HEK293 (cell line): ENCODE measurements around the gene MUTYH.

Experiments
- CTCF ChIA-PET: fragments of 350-600 bp; formaldehyde crosslinking; extraction: SDS; loops from one replicate; lab custom pipeline; 2021; ENCODE audit warnings: antibody characterized with exemption; lab: Yijun Ruan, JAX
- POLR2A ChIA-PET: fragments of 300-600 bp; formaldehyde crosslinking; extraction: SDS; loops from one replicate; lab custom pipeline; 2020; ENCODE audit warnings: antibody characterized with exemption, inconsistent platforms; lab: Yijun Ruan, JAX
- H3K27ac ChIP-seq: fragments of 200-500 bp; sonication (Bioruptor generic); 2 replicates; pipeline ENCODE4 v1.5.1; 2014; ENCODE audit warnings: low read depth, low read length, control low read depth, inconsistent platforms; ENCODE audit errors: extremely low read depth
- H3K36me3 ChIP-seq, 2 experiments: fragments of 200-500 bp in 1 of 2; sonication (Bioruptor generic) in 1 of 2; 1 replicate in 1 of 2; 2 replicates in 1 of 2; pipeline ENCODE4 v1.5.1; 2014 to 2017; ENCODE audit warnings: inconsistent platforms in 2 of 2, low read length in 2 of 2; ENCODE audit not compliant: control insufficient read depth in 2 of 2, insufficient read depth in 1 of 2
- H3K4me1 ChIP-seq: fragments of 200-500 bp; sonication (Bioruptor generic); 2 replicates; pipeline ENCODE4 v1.5.1; 2014; ENCODE audit warnings: mild to moderate bottlenecking, low read length, inconsistent platforms; ENCODE audit not compliant: control insufficient read depth, insufficient read depth
- H3K4me3 ChIP-seq: 2 replicates; pipeline ENCODE4 v1.5.1; 2011; ENCODE audit warnings: low read depth, mild to moderate bottlenecking, control low read depth, low read length, moderate library complexity
- H3K9me3 ChIP-seq: fragments of 200-500 bp; sonication (Bioruptor generic); 2 replicates; pipeline ENCODE4 v1.5.1; 2014; ENCODE audit warnings: low read depth, low read length, inconsistent platforms; ENCODE audit not compliant: control insufficient read depth, insufficient read depth
- GFI1B ChIP-seq: fragments of 450-650 bp; formaldehyde crosslinking; IDR thresholded peaks from 2 replicates; pipeline ENCODE4 v1.5.1; 2016; ENCODE audit warnings: missing biosample characterization, missing genetic modification characterization
- KLF10 ChIP-seq: fragments of 450-650 bp; IDR thresholded peaks from 2 replicates; pipeline ENCODE4 v1.5.1; 2018; ENCODE audit warnings: missing biosample characterization, mild to moderate bottlenecking, missing genetic modification characterization
- KLF17 ChIP-seq: fragments of 450-650 bp; formaldehyde crosslinking; IDR thresholded peaks from 2 replicates; pipeline ENCODE4 v1.5.1; 2016; ENCODE audit warnings: missing biosample characterization, missing genetic modification characterization
- MEIS1 ChIP-seq: sonication (generic); formaldehyde crosslinking; IDR thresholded peaks from 2 replicates; pipeline ENCODE4 v1.8.1; 2022; ENCODE audit warnings: missing genetic modification reagents, mild to moderate bottlenecking, borderline replicate concordance
- YY1 ChIP-seq: fragments of 450-650 bp; formaldehyde crosslinking; IDR thresholded peaks from 2 replicates; pipeline ENCODE4 v1.5.1; 2018; ENCODE audit warnings: missing biosample characterization, missing genetic modification characterization
- ZNF121 ChIP-seq: fragments of 450-650 bp; formaldehyde crosslinking; IDR thresholded peaks from 2 replicates; pipeline ENCODE4 v1.5.1; 2016; ENCODE audit warnings: missing biosample characterization, missing genetic modification characterization
- ZNF140 ChIP-seq: fragments of 450-650 bp; formaldehyde crosslinking; IDR thresholded peaks from 2 replicates; pipeline ENCODE4 v1.5.1; 2016; ENCODE audit warnings: missing biosample characterization, missing genetic modification characterization
- ZNF184 ChIP-seq: fragments of 450-650 bp; IDR thresholded peaks from 2 replicates; pipeline ENCODE4 v1.5.1; 2018; ENCODE audit warnings: missing biosample characterization, mild to moderate bottlenecking, missing genetic modification characterization
- ZNF23 ChIP-seq: fragments of 450-650 bp; formaldehyde crosslinking; IDR thresholded peaks from 2 replicates; pipeline ENCODE4 v1.5.1; 2016; ENCODE audit warnings: missing biosample characterization, missing genetic modification characterization, borderline replicate concordance
- ZNF248 ChIP-seq: fragments of 450-650 bp; formaldehyde crosslinking; IDR thresholded peaks from 2 replicates; pipeline ENCODE4 v1.5.1; 2017; ENCODE audit warnings: missing biosample characterization, missing genetic modification characterization
- ZNF280D ChIP-seq: fragments of 450-650 bp; formaldehyde crosslinking; IDR thresholded peaks from 2 replicates; pipeline ENCODE4 v1.5.1; 2016; ENCODE audit warnings: missing biosample characterization, missing genetic modification characterization
- ZNF423 ChIP-seq: fragments of 450-650 bp; formaldehyde crosslinking; IDR thresholded peaks from 2 replicates; pipeline ENCODE4 v1.5.1; 2016; ENCODE audit warnings: missing biosample characterization, missing genetic modification characterization
- ZNF501 ChIP-seq: fragments of 450-650 bp; formaldehyde crosslinking; IDR thresholded peaks from 2 replicates; pipeline ENCODE4 v1.5.1; 2016; ENCODE audit warnings: missing biosample characterization, missing genetic modification characterization
- ZNF518A ChIP-seq: fragments of 450-650 bp; formaldehyde crosslinking; conservative IDR thresholded peaks from 2 replicates; pipeline ENCODE4 v1.5.1; 2016; ENCODE audit warnings: low read depth, missing biosample characterization, missing genetic modification characterization
- ZNF548 ChIP-seq: fragments of 450-650 bp; formaldehyde crosslinking; IDR thresholded peaks from 2 replicates; pipeline ENCODE4 v1.5.1; 2016; ENCODE audit warnings: missing biosample characterization, missing genetic modification characterization
- ZNF654 ChIP-seq: fragments of 450-650 bp; formaldehyde crosslinking; IDR thresholded peaks from 2 replicates; pipeline ENCODE4 v1.5.1; 2016; ENCODE audit warnings: low read depth, missing biosample characterization, missing genetic modification characterization
- ZNF677 ChIP-seq: fragments of 450-650 bp; IDR thresholded peaks from 2 replicates; pipeline ENCODE4 v1.5.0; 2018; ENCODE audit warnings: missing biosample characterization, mild to moderate bottlenecking, missing genetic modification characterization, moderate library complexity
- ZSCAN18 ChIP-seq: fragments of 450-650 bp; formaldehyde crosslinking; IDR thresholded peaks from 2 replicates; pipeline ENCODE4 v1.5.1; 2016; ENCODE audit warnings: missing biosample characterization, missing genetic modification characterization
- TF ChIP-seq, protein P1 (sequence below): fragments of 450-650 bp; formaldehyde crosslinking; IDR thresholded peaks from 2 replicates; pipeline ENCODE4; 2016; ENCODE audit warnings: missing biosample characterization, missing genetic modification characterization
- TF ChIP-seq, protein P2 (sequence below): fragments of 450-650 bp; formaldehyde crosslinking; IDR thresholded peaks from 2 replicates; pipeline ENCODE4 v1.5.1; 2016; ENCODE audit warnings: missing biosample characterization, missing genetic modification characterization

The MUTYH gene

GRCh38 chr1:45299296-45299695, 40.9 kb downstream of the MUTYH start:
- no peak overlapping the region for H3K27ac ChIP-seq
- no peak for TF ChIP-seq ZNF140 (tag by site-specific recombination)
- no peak for TF ChIP-seq GFI1B (tag by site-specific recombination)
- TF ChIP-seq ZNF23 (tag by site-specific recombination): no peak
- TF ChIP-seq ZNF248 (tag by site-specific recombination): no peak
- TF ChIP-seq KLF10 (tag by site-specific recombination): no peak
- TF ChIP-seq, protein P1, sequence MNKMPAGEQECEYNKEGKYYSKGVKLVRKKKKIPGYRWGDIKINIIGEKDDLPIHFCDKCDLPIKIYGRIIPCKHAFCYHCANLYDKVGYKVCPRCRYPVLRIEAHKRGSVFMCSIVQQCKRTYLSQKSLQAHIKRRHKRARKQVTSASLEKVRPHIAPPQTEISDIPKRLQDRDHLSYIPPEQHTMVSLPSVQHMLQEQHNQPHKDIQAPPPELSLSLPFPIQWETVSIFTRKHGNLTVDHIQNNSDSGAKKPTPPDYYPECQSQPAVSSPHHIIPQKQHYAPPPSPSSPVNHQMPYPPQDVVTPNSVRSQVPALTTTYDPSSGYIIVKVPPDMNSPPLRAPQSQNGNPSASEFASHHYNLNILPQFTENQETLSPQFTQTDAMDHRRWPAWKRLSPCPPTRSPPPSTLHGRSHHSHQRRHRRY (tag by site-specific recombination): no peak
- TF ChIP-seq ZNF280D: no peak
- TF ChIP-seq ZNF518A: no peak
- no peak for TF ChIP-seq ZSCAN18 (tag by site-specific recombination)
- no peak for TF ChIP-seq YY1 (tag by site-specific recombination)
- no peak for TF ChIP-seq ZNF548
- TF ChIP-seq ZNF184 (tag by site-specific recombination): no peak
- TF ChIP-seq ZNF654: no peak
- peaks cover under 1% of the 10 kb centered on the region; the same call in 1 of the 2 replicates for H3K4me1 ChIP-seq
- ChIA-PET CTCF (interaction anchor here (0.7 to 13.3 kb wide), 20 partner anchors 8 to 578 kb away, joined by 3 to 304 read pairs (median 3); partner anchors contain the start of genes BEST4, HECTD3, MUTYH and PLK3), POLR2A (interaction anchor here (2.0 kb wide), 1 partner anchor 285 kb away, joined by 5 read pairs; no protein-coding TSS in a partner anchor)
- H3K36me3 ChIP-seq: no peaks in the 10 kb centered on the region
- H3K9me3 ChIP-seq: no peaks in the 10 kb centered on the region
- H3K4me3 ChIP-seq: no peak overlapping the region

GRCh38 chr1:45297666-45298356, 42.4 kb downstream of the MUTYH start:
- no peak for TF ChIP-seq ZNF677 (tag by site-specific recombination)
- TF ChIP-seq ZNF121 (tag by site-specific recombination): no peak
- TF ChIP-seq, protein P2, sequence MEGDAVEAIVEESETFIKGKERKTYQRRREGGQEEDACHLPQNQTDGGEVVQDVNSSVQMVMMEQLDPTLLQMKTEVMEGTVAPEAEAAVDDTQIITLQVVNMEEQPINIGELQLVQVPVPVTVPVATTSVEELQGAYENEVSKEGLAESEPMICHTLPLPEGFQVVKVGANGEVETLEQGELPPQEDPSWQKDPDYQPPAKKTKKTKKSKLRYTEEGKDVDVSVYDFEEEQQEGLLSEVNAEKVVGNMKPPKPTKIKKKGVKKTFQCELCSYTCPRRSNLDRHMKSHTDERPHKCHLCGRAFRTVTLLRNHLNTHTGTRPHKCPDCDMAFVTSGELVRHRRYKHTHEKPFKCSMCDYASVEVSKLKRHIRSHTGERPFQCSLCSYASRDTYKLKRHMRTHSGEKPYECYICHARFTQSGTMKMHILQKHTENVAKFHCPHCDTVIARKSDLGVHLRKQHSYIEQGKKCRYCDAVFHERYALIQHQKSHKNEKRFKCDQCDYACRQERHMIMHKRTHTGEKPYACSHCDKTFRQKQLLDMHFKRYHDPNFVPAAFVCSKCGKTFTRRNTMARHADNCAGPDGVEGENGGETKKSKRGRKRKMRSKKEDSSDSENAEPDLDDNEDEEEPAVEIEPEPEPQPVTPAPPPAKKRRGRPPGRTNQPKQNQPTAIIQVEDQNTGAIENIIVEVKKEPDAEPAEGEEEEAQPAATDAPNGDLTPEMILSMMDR (tag by site-specific recombination): no peak
- TF ChIP-seq ZNF501 (tag by site-specific recombination): no peak
- no peak for TF ChIP-seq KLF17
- TF ChIP-seq MEIS1 (CRISPR knock-in tag): no peak
- TF ChIP-seq ZNF423: no peak
- TF ChIP-seq, all 188 proteins: peak for 0
- Histone ChIP-seq H3K4me1 (no peaks in the 10 kb centered on the region), H3K36me3 (no peaks in the 10 kb centered on the region), H3K27ac (no peak overlapping the region), H3K4me3 (no peak overlapping the region), H3K9me3 (no peaks in the 10 kb centered on the region)
- CTCF ChIA-PET: interaction anchor here (0.5 to 13.3 kb wide), 5 partner anchors 21 to 373 kb away, joined by 3 to 304 read pairs (median 3); partner anchors contain the start of genes HECTD3 and UROD
- POLR2A ChIA-PET: interaction anchor here (0.6 kb wide), 1 partner anchor 504 kb away, joined by 4 read pairs; no protein-coding TSS in a partner anchor
